ENCODE results near the gene PDGFC. TPM values are rescaled to one million over a fixed set of nuclear protein-coding genes. Genes with fewer than 3 reads are reported as not detected.

Gene PDGFC
- total RNA-seq, 1 experiment from 2014 or later: 14.5 TPM

- H3K27me3 ChIP-seq (ENCODE audit: control insufficient read depth, insufficient read depth, low read length): no peaks in the 10 kb centered on the region
- H3K36me3 ChIP-seq (ENCODE audit: control insufficient read depth, insufficient read depth, low read length): no peaks in the 10 kb centered on the region
- in situ Hi-C loops (cut with HindIII; ENCODE audit: low pct_unique_long_range_greater_than_20kb, low sequenced_read_pairs) (no loop called here), intact Hi-C loops (cut with micrococcal nuclease; ENCODE audit: unreplicated experiment) (no loop called here)
- BruUV-seq (replicated peaks): no TSS peak
- no peak for TF ChIP-seq TCF7L2 (IDR thresholded peaks at IDR 0.05; ENCODE audit: low read depth, low read length)
- H3K4me1 ChIP-seq (ENCODE audit: control insufficient read depth, insufficient read depth, low read length): no peaks in the 10 kb centered on the region
- H3K4me3 ChIP-seq (ENCODE audit: low read depth in 2 of 2, low read length in 2 of 2): no peak overlapping the region
- CTCF ChIA-PET: no interaction called here
- no peak for ATAC-seq
- POLR2A ChIA-PET: no interaction called here
- no peaks in the 10 kb centered on the region for H3K9me3 ChIP-seq (ENCODE audit: control insufficient read depth, insufficient read depth, low read depth, low read length)
- no peak overlapping the region for H3K27ac ChIP-seq (ENCODE audit: low read length)
- no peak for DNase-seq (ENCODE audit: low read depth, low spot score)
Observed at GRCh38 chr4:156885374-156885773, 86.2 kb downstream of the PDGFC start.

DNA sequence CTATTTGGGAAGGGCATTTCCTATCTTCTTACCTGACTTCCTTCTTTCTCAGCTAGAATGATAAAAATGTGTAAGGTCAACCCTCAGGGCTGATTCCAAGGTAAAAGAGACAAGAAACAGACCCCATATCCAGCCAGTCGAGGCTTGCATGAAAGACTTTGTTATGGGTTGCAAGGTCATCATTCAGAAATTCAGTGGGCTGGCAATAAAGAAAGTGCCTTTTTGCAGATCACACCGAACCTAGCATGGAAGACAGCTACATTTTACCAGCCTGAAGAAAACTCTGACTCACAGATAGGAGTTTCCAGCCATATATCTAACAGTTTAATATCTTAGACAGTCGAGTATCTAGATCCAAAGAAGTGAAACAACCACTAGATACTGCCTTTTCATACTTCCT lies 87.4 kb downstream of the PDGFC start:
- intact Hi-C loops (cut with micrococcal nuclease; ENCODE audit: unreplicated experiment): no loop called here
- POLR2A ChIA-PET: no interaction called here

GRCh38 chr4:156875704-156876103 lies 95.9 kb downstream of the PDGFC start:
- no peak for ATAC-seq
- Histone ChIP-seq H3K9me3 (ENCODE audit: control insufficient read depth, insufficient read depth, low read depth, low read length) (no peaks in the 10 kb centered on the region), H3K4me1 (ENCODE audit: control insufficient read depth, insufficient read depth, low read length) (no peaks in the 10 kb centered on the region; the same call in 1 of the 2 replicates), H3K27me3 (ENCODE audit: control insufficient read depth, insufficient read depth, low read length) (no peaks in the 10 kb centered on the region), H3K36me3 (ENCODE audit: control insufficient read depth, insufficient read depth, low read length) (no peaks in the 10 kb centered on the region), H3K27ac (ENCODE audit: low read length) (no peak overlapping the region), H3K4me3 (ENCODE audit: low read depth in 2 of 2, low read length in 2 of 2) (no peak overlapping the region)
- in situ Hi-C loops (cut with HindIII; ENCODE audit: low pct_unique_long_range_greater_than_20kb, low sequenced_read_pairs): no loop called here
- CTCF ChIA-PET: no interaction called here
- no TSS peak for BruUV-seq (replicated peaks)
- POLR2A ChIA-PET: no interaction called here
- intact Hi-C loops (cut with micrococcal nuclease; ENCODE audit: unreplicated experiment): no loop called here
- TF ChIP-seq SIN3A (IDR thresholded peaks at IDR 0.05; ENCODE audit: borderline replicate concordance, insufficient read depth, low read depth, low read length): no peak
- DNase-seq (ENCODE audit: low read depth, low spot score): no peak

More for the DNA sequence above, 87.4 kb downstream of the PDGFC start:
- in situ Hi-C loops (cut with HindIII; ENCODE audit: low pct_unique_long_range_greater_than_20kb, low sequenced_read_pairs): no loop called here
- no peak for TF ChIP-seq SIN3A (IDR thresholded peaks at IDR 0.05; ENCODE audit: borderline replicate concordance, insufficient read depth, low read depth, low read length)
- no peak for TF ChIP-seq TCF7L2 (IDR thresholded peaks at IDR 0.05; ENCODE audit: low read depth, low read length)
- TF ChIP-seq POLR2AphosphoS5 (IDR thresholded peaks at IDR 0.05; ENCODE audit: low read depth, low read length): no peak
- TF ChIP-seq, protein P1, sequence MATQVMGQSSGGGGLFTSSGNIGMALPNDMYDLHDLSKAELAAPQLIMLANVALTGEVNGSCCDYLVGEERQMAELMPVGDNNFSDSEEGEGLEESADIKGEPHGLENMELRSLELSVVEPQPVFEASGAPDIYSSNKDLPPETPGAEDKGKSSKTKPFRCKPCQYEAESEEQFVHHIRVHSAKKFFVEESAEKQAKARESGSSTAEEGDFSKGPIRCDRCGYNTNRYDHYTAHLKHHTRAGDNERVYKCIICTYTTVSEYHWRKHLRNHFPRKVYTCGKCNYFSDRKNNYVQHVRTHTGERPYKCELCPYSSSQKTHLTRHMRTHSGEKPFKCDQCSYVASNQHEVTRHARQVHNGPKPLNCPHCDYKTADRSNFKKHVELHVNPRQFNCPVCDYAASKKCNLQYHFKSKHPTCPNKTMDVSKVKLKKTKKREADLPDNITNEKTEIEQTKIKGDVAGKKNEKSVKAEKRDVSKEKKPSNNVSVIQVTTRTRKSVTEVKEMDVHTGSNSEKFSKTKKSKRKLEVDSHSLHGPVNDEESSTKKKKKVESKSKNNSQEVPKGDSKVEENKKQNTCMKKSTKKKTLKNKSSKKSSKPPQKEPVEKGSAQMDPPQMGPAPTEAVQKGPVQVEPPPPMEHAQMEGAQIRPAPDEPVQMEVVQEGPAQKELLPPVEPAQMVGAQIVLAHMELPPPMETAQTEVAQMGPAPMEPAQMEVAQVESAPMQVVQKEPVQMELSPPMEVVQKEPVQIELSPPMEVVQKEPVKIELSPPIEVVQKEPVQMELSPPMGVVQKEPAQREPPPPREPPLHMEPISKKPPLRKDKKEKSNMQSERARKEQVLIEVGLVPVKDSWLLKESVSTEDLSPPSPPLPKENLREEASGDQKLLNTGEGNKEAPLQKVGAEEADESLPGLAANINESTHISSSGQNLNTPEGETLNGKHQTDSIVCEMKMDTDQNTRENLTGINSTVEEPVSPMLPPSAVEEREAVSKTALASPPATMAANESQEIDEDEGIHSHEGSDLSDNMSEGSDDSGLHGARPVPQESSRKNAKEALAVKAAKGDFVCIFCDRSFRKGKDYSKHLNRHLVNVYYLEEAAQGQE (IDR thresholded peaks at IDR 0.05; ENCODE audit: insufficient read depth in 1 of 2, low read depth in 2 of 2, low read length in 1 of 2): no peak
- TF ChIP-seq, protein P2, sequence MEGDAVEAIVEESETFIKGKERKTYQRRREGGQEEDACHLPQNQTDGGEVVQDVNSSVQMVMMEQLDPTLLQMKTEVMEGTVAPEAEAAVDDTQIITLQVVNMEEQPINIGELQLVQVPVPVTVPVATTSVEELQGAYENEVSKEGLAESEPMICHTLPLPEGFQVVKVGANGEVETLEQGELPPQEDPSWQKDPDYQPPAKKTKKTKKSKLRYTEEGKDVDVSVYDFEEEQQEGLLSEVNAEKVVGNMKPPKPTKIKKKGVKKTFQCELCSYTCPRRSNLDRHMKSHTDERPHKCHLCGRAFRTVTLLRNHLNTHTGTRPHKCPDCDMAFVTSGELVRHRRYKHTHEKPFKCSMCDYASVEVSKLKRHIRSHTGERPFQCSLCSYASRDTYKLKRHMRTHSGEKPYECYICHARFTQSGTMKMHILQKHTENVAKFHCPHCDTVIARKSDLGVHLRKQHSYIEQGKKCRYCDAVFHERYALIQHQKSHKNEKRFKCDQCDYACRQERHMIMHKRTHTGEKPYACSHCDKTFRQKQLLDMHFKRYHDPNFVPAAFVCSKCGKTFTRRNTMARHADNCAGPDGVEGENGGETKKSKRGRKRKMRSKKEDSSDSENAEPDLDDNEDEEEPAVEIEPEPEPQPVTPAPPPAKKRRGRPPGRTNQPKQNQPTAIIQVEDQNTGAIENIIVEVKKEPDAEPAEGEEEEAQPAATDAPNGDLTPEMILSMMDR (IDR thresholded peaks at IDR 0.05): no peak
- H3K27me3 ChIP-seq (ENCODE audit: control insufficient read depth, insufficient read depth, low read length): no peaks in the 10 kb centered on the region
- H3K9me3 ChIP-seq (ENCODE audit: control insufficient read depth, insufficient read depth, low read depth, low read length): no peaks in the 10 kb centered on the region
- H3K4me1 ChIP-seq (ENCODE audit: control insufficient read depth, insufficient read depth, low read length): no peaks in the 10 kb centered on the region
- CTCF ChIA-PET: no interaction called here
- H3K27ac ChIP-seq (ENCODE audit: low read length): no peak overlapping the region
- ATAC-seq: no peak
- BruUV-seq (replicated peaks): no TSS peak
- H3K36me3 ChIP-seq (ENCODE audit: control insufficient read depth, insufficient read depth, low read length): no peaks in the 10 kb centered on the region
- H3K4me3 ChIP-seq (ENCODE audit: low read depth in 2 of 2, low read length in 2 of 2): no peak overlapping the region
- no peak for DNase-seq (ENCODE audit: low read depth, low spot score)

Data from Panc1 (cell line).